ENCODE measurements around the gene PUM2.

The PUM2 gene

DNA sequence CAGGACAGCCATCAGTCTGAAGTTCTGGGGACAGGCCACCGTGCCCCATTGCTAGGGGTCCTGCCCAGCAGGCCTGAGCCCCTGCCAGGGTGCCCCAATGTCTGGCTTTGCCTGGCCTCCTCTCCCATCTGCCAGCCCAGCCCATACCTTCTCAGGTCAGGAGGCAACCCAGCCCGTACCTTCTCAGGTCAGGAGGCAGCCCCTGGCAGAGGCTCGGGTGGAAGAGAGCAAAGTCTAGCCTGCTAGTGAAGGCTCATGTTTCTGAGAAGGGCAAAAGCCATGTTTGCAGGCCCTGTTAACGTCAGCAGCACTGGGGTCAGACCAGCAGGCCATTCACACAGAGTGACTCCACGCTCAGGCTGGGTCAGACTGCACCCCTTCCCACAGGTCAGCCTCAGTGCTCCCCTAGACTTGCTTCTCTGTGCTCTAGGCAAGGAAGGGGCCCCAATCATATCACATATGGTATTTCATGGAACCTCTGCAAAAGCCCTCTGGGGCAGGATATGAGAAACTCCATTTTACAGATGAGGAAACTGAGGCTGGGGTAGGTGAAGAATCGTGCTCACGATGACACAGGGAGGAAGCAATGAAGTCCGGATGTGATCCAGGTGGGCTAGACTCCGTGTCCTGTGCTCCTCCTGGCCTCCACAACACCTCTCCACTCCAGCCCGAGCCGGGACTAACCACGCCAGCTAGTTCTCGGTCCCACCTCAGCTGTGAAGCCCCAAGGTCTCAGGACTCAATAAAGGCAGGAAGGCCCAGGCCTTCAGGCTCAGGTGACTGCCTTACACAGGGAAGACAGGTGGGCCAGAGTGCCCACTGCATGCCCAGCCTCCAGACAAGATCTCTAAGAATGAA lies 135.2 kb downstream of the PUM2 start:
- no peak for DNase-seq

DNA sequence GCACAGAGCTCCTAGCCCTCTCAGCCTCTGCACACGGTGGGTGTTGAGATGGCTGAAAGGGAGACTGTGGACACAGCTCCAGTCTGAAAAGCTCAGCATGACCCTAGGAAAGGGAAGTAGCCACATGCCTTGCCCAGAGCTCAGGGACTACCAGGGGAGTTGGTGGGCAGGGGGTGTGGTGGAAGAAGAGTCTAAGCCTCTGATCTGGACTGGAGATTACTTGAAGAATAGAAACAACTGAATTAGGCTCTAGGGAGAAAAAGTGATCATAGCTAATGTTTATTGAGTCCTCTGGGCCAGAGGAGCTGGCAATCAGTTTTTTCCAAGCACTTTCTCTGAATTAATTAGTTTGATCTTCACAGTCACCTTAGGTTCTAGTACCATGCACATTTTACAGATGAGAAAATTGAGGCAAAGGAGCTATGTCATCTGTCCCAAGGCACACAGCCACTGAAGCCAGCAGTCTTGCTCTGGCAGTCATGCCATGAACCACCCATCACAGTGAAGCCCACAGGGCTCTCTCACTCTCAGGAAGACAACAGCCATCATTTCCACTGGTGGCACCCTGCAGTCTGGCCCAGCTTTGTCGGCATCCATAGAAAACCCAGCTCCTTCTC lies 136.0 kb downstream of the PUM2 start:
- DNase-seq, result no peak

DNA sequence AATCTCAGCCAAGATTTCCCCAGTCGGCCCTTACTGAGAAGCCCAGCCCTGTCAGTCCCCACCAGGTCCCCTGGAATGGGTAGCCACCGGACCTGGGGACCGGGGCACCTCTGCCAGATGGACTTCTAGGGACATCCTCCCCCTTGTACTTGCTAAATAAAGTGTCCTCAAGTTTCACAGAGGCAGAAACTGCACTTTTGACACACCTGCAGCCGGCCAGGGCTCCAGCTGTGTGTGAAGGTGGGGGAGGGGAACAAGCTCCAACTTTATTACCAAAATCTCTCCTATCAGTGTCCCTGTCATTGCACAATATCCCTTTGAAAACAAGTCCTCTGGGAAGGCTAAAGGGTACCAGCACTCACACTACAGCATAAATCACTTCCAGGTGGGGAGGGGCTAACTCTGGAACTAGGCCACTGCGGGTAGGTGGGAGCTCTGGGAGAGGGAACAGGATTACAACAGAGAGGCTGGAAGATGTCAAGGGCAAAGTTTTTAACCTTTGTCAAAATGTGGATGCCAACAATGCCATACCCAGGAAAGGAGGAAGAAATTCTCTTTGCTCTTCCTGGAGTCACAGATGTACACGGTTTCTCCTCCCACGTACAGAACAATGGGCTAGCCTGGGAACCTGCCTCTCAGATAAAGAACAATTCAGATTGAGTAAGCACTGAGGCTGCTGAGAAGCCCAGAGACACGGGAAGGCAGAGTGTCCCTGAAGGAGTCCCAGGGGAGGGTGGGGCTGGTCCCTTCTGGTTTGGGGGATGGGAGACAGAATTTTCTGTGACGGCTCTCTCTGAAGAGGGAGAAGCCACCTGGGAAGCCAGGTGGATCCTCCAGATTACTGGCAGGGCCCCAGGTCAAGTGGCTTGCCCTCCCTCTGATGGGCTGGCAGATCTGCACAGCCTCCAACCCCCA lies 136.7 kb downstream of the PUM2 start:
- DNase-seq, result no peak

DNA sequence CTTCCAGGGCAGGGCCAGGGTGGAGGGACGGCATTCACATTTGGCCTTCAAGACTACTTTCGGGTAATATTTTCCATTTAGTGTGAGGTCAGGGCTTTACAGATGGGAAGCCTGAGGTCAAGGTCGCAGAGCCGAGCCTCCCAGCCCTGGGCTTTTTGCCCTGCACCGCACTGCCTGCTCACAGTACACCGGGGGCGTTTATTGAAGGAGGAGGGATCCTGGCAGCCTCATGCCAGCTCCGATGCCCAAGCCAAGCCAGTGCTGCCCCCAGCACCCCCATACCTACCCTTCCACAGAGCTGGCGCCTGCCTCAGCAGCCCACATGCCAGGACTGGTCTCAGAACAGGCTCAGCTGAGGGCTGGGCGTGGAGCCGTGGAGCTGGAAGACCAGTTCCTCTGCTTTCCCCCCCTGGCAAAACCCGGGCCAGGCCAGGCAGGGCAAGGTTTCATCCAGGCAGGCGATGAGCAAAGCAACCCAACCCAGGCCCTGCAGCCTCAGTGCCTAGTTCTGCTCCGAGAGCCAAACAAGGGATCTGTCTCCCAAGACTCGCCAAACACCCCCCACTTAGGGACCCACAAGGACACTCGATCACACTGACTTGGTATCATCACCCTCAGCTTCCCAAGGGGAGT lies 137.7 kb downstream of the PUM2 start:
- no peak for DNase-seq

DNA sequence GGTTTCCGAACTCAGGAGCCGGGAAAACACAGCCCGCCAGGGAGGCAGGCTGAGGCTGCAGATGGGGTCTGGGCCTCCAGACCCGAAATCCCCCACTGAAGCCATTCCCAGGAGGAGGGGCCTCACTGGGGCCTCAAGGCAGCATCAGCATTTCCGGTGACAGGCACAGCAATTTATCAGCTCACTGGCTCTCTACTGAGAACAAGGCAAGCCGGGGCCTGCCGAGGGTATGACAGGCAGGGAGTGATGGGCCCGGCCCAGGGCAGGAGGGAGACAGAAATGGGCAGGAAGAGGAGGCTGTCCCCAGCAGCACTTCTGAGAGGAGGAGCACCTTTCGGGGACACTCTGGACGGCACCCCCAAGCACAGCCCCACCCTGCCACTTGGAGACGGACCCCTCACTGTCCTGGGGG lies 138.2 kb downstream of the PUM2 start:
- no peak for DNase-seq

DNA sequence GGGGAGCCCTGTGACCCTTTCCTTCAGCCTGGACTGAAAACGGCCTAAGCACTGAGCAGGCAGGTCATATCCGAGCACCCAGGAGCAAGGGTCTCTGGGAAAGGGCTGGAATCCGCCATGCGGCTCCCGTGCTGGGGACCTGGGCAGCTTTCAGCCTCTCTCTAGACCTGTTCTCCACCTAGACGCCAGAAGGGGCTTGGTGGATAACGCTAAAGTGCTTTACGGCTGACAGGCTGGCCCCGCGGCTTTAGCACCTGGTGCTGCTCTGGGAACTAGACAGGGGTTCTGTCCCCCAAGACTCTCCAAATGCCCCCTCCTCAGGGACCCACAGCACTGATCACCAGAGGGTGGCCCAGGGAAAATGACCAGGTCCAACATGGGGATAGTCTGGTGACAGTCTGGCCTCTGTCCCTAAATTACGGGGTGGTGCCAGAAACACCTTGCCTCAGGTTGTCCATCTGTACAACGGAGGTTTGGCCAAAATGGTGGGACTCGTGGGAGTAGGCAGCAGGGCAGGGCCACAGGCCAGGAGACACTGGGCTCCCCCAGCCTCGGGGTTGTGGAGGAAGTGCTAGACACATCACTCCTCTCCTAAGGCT lies 138.7 kb downstream of the PUM2 start:
- DNase-seq, result no peak

DNA sequence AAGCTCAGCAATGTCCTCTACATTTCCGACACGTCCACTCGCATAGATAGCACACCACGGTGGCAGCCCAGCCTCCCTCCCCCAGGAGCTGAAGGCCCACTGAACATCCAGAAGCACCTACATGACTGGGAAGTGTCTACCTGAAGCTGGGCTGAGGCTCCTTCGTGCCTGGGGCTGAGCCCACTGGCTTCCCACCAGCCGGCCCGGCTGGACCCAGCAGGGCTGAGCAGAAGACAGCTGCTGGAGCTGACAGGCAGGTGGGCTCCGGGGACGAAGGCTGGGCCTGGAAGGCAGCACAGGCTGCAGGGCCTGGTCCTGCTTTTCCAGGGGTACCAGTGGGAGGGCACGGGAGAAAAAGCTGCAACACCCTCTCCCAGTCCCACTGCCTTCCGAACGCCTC lies 139.2 kb downstream of the PUM2 start:
- DNase-seq, result no peak

DNA sequence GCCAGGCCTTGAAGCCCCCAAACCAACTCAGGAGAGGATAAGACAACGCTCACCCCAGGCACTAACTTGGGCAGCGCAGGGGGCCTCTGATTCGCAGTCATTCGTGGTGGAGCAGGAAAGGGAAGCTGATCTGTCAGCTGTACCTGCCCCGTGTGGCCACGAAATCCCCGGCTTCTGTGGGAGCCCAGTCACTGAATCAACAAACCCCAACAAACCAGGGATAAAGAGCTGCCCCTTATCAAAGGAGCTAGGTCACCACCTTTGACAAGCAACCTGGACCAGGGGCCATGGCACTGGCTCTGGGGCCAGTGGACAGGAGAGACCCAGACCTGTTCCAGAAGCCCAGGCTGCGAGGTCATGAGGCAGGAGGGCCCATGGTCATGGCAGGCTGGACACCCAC lies 140.2 kb downstream of the PUM2 start:
- DNase-seq, result no peak

DNA sequence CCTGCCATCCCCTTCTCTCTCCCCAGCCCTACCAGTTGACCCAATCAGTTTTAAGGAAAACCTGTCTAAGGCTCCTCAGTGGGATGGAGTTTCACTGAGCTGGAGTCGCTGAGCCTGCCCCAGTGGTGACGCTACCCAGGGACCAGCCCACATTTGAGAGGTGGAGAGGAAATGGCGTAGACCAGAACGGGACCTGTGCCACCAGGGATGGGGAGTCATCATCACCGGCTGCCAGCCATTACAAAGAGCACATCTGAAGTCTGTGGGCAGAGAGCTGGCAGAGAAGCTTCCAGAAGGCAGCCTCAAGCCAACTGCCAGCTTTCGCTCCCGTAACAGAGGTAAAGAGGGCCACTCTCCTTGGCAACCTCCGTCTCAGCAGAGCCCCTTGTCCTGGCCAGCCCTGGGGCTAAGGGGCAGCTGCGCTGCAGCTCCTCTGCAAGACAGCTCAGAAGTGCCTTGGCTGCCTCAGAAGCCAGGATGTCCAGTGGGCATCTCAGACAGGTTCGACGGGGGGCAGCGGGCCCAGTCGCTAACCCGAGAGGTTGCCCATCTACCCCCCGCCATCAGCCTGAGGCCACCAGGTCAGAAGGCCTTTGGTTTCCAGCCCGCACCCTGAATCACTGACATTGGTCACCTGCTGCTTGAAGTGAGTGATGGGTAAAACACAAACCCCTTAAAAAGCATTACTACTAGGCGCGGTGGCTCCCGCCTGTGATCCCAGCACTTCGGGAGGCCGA lies 141.1 kb downstream of the PUM2 start:
- DNase-seq, result no peak

DNA sequence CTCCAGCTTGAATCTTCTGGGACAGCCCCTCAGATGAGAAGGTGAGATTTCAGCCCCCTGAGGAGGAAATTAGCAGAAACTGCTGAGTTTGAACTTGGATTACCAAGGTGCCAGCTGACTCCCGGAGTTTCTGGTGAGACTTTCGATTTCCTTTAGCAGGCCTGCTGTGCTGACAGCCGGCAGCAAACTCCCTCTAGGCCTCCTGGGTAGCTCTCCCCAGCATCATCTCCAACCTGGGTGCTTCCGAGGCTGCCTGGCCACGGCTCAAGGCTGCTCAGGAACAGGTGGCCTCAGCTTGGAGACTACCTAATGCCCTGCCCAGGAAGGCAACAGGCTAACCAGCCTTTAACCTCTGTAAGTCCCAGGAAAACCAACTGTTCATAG lies 142.2 kb downstream of the PUM2 start:
- DNase-seq, result no peak

DNA sequence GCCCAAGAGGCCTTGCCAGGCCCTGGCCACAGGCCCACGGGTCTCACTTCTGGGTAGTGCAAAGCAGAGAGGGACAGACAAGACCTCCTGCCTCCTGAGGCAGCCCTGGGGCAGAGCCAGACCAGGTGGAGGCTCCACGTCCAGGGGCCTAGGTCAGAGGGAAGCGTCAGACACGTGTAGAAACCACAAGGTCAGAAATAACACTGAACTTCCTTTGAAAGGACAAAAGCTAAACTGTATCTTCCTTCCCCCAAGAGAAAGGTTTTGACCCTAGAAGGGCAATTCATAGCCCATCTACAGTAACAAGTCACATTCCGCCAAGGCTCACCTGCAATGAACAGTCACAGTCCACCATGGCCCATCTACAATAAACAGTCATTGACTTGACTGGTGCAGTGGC lies 143.6 kb downstream of the PUM2 start:
- no peak for DNase-seq

DNA sequence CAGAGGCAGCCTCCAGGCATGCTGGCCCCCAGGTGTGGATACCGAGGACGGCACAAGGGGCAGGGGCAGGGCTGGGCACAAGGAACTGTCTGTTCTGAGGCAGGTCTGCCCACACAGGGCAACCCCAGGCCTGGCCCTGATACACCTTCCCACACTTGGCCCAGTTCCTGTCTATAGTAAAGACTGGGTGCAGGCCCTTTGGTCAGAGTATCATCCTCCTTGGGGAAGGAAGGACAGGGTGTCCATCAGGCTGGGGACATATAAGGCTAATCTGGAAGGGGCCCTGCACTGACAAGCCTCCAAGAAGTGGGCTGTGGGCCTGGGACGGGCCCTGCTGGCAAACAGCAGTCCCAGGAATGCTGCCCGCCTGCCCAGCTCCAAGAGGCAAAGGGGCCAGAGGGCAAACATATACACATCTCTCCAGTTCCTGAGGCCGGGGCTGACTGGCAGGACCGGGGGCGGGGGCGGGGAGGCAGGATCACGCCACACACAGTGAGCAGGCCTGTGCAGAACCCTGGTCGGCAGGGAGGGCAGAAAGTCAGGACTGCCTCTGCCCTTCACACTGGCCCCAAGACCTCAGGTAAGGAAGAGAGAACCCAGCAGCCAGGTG lies 144.6 kb downstream of the PUM2 start:
- no peak for DNase-seq

DNA sequence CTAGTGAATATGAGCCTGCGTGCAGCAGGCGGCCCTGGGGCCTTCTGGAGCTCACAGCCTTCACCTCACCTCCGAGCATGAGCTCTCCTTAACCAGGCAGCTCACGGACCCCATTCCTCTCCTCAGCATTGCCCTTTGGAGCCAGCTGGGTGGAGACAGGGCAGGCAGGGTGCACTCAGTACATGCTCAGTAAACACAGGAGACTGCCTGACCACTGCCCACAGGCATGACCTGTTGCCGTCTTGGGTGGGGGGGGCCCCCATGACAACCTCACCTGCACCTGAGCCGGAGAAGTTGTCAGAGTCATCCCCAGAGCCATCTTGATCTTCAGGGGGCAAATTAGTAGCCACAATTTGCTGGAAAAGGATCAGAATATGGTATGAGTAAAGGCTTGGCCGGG lies 145.6 kb downstream of the PUM2 start:
- no peak for DNase-seq

DNA sequence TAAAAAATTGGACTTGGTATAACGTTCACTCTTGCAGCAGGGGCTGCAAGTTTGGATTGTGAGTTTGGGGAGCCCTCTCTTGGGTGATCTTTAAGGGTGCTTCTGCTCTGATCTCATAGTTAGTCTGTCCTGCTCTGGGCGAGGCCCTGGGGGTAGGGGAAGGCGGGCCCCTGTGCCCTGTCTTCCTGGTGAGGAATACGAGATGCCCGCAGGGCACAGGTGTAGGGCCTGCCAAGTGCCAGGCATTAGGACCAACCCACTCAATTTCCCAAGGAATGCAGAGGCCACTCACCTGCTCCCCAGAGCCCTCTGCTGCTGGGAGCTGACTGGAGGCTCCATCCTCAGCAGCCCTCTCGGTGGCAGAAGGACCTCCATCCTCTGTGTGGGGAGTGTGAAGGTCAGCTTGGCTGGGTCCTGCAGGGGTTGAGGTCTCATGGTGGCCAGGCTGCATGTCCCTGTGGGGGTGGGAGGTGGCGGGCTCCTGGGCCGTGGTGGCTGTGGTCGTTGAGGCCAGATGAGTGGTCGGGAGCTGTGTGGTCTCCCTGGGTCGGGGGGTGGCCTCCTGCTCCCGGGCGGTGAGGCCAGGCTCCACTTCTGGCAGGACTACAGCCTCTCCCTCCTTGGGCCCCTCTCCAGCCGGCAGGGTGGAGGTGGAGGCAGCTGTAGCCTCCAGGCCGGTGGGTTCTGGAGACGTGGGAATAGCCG lies 147.0 kb downstream of the PUM2 start:
- DNase-seq, result no peak

DNA sequence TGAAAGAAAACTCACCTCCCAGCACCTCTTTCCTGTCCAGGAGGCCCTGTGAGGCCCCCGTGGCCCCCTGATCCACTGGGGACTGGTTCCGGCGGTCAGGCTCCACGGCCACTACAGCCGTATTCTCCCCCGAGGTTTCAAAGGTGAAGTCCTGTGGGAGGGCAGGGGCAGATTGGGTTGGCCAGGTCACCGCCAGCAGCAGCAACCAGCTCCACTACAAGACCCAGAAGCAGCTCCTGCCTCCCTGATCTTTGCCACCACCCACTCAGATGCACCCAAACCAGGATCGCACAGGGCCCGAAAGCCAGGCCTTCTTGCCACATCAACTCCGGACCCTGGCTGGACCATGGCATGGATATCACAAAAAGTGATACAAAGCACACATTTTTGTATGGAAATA lies 147.6 kb downstream of the PUM2 start:
- no peak for DNase-seq

DNA sequence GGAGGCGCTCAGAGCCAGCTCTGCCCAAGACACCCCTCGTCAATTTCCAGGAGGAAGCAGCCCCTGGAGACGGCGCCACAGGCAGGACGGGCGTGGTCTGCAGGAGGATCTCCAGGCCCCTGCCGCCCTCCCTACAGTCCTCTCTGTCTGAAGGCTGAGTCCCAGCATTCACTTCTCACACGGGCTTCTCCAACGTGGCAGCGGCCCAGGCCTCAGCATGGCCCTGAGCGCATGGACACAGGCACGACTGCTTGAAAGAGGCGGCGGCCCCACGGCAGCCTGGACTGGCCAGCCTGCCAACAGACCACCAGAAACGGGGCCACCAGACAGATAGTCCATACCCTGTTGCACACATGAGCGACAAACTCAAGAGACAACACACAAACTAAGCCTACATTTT lies 149.0 kb downstream of the PUM2 start:
- no peak for DNase-seq

DNA sequence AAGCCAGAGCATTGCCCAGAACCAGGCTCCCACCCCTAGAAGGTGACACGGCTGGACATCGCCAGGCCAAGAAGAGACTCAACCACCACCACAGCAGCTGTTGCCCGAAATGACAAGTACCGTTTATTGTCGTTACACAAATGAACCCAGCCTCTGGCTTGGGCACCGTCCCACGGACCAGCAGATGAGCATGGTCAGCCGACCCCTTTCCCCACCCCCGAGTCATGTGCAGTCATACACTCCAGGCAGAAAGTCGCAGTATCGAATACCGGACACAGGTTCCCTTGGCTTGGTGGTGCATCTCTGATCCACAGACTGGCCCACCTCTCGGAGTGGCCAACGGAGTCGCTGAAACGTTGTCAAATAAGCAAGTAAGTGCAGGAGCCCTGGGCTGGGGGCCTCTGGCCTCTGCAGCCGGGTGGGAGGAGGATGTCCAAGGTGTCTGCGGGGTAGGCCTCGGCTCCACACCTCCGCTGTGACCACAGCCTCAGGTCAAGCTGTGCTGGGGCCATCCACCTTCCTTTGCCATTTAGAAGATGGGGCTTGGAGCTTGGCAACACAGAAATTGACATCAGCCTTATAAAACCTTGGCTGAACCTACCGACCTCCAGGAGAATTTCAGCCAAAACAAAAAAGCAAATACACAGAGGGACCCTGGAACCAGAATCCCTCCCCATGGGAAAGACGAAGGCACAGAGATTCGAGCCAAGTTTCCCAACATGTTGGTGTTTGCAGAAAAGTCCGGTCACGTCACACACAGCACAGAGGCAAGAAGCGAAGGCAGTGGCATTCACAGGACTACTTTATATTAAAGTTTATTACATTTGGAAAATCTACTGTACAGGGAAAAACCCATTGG lies 149.7 kb downstream of the PUM2 start:
- no peak for DNase-seq

DNA sequence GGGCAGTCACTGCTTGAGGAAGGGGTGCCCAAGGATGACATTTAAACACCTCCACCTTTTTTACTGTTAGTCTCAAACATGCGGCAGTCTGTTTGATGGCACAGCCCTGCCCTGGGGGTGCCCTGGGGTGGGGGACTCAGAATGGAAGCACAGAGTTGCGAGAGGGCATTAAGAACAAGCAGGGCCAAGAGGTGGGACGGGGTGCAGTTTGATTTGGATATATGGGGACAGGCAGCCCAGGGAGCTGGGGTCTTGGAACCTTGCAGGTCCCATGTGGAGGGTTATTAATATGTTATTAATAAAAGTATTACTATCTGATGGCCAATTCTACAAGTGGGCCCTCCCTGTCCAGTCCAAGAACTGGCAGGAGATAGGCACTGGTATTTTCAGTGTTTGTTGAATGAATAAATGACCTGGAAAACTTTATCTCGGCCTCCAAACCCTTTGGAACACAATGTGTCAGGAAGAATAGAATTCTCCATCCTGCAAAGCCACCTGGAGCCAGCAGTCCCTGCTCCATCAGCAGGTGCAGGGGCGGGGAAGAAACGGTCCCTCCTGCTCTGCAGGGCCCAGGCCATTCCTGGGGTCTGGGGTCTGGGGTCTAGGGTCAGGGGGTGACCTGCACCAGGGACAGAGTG lies 150.9 kb downstream of the PUM2 start:
- DNase-seq, result no peak

All from CD4-positive, alpha-beta T cell treated with Interleukin-21 for 1 hour (primary cell).